GM23338 (cell line): ENCODE measurements around the gene PPFIBP1.

Source experiments
- CREB1 ChIP-seq: fragments of 250-450 bp; sonication (Bioruptor Pico); IDR thresholded peaks from 2 replicates; pipeline ENCODE4 v1.5.0; 2020; ENCODE audit warnings: low read depth, mild to moderate bottlenecking, moderate library complexity
- CTCF ChIP-seq, 2 experiments: fragments of 200-600 bp in 1 of 2; sonication (generic) in 1 of 2; conservative IDR thresholded peaks; 2 replicates each; pipeline versions ENCODE4 v1.5.1 to v1.6.1; 2016 to 2017; ENCODE audit warnings: antibody characterized with exemption in 2 of 2, low read depth in 2 of 2, mild to moderate bottlenecking in 2 of 2, moderate library complexity in 1 of 2
- EZH2 ChIP-seq: fragments of 200-600 bp; sonication (generic); IDR thresholded peaks from one replicate; pipeline ENCODE4 v1.8.0; 2017; ENCODE audit warnings: antibody characterized with exemption, mild to moderate bottlenecking, low read depth; ENCODE audit not compliant: unreplicated experiment
- EZH2phosphoT487 ChIP-seq: fragments of 200-600 bp; sonication (generic); IDR thresholded peaks from one replicate; pipeline ENCODE4 v1.8.1; 2018; ENCODE audit warnings: antibody characterized with exemption; ENCODE audit not compliant: unreplicated experiment
- JUNB ChIP-seq: IDR thresholded peaks from one replicate; pipeline ENCODE4 v1.6.1; 2016; ENCODE audit warnings: antibody characterized with exemption; ENCODE audit not compliant: unreplicated experiment

- no peak for TF ChIP-seq CTCF (conservative IDR thresholded peaks at IDR 0.05; ENCODE audit: low read depth in 2 of 2)
- TF ChIP-seq EZH2phosphoT487 = no peak
- no peak for TF ChIP-seq CREB1 (CRISPR knock-in tag)
- no peak for TF ChIP-seq EZH2
- TF ChIP-seq JUNB = no peak
Measured at GRCh38 chr12:27619308-27619707, 95.3 kb downstream of the PPFIBP1 start.
